DND-41 (cell line): Measurements from ENCODE around the gene ABCD1.
"Not testable (repeated sequence)": the region's sequence is repeated elsewhere in the genome, so short reads cannot be mapped to it uniquely, and the experiment has no call there.

Experiments
- ATAC-seq: fragments of 200-7000 bp; cut with Tn5 transposase; 3 replicates; pipeline ENCODE4 v1.9.1; 2021; ENCODE audit warnings: low read depth; ENCODE audit not compliant: insufficient read depth
- DNase-seq: peaks from one replicate; pipeline ENCODE4 v3.0.0-alpha.2; 2020
- H2AFZ ChIP-seq: 2 replicates; pipeline ENCODE4 v1.6.0; 2012; ENCODE audit warnings: low read depth, low read length
- H3K27ac ChIP-seq: 2 replicates; pipeline ENCODE4 v1.5.1; 2012; ENCODE audit warnings: low read length, inconsistent platforms
- H3K27me3 ChIP-seq: fragments of 200-600 bp; sonication (generic); 2 replicates; pipeline ENCODE4 v1.6.0; 2012; ENCODE audit warnings: low read length, mild to moderate bottlenecking, inconsistent platforms; ENCODE audit not compliant: insufficient read depth, poor library complexity
- H3K36me3 ChIP-seq: 2 replicates; pipeline ENCODE4 v1.5.1; 2012; ENCODE audit warnings: low read length, inconsistent platforms; ENCODE audit not compliant: insufficient read depth
- H3K4me1 ChIP-seq: 2 replicates; pipeline ENCODE4 v1.5.1; 2012; ENCODE audit warnings: mild to moderate bottlenecking, low read length; ENCODE audit not compliant: insufficient read depth
- H3K4me2 ChIP-seq: 2 replicates; pipeline ENCODE4 v1.6.0; 2012; ENCODE audit warnings: mild to moderate bottlenecking, moderate library complexity, low read length, inconsistent platforms; ENCODE audit not compliant: insufficient read depth
- H3K4me3 ChIP-seq, 2 experiments: fragments of 200-600 bp in 1 of 2; shearing (Covaris generic) in 1 of 2; 2 replicates each; pipeline ENCODE4 v1.5.1; 2012 to 2016; ENCODE audit warnings: inconsistent platforms in 2 of 2, low read length in 2 of 2, mild to moderate bottlenecking in 2 of 2, low read depth in 1 of 2, moderate library complexity in 1 of 2
- H3K79me2 ChIP-seq: 2 replicates; pipeline ENCODE4 v1.6.0; 2012; ENCODE audit warnings: low read length, inconsistent platforms; ENCODE audit not compliant: insufficient read depth
- H3K9ac ChIP-seq: 2 replicates; pipeline ENCODE4 v1.6.0; 2012; ENCODE audit warnings: low read depth, mild to moderate bottlenecking, inconsistent platforms, low read length, moderate library complexity
- H3K9me3 ChIP-seq: 2 replicates; pipeline ENCODE4 v1.5.1; 2012; ENCODE audit warnings: low read length, moderate library complexity, mild to moderate bottlenecking, inconsistent platforms; ENCODE audit not compliant: insufficient read depth, severe bottlenecking
- H4K20me1 ChIP-seq: 2 replicates; pipeline ENCODE4 v1.6.0; 2012; ENCODE audit warnings: low read length; ENCODE audit not compliant: insufficient read depth
- EZH2 ChIP-seq: IDR thresholded peaks from 3 replicates; pipeline ENCODE4 v1.6.1; 2012; ENCODE audit warnings: borderline replicate concordance, low read depth, mild to moderate bottlenecking, moderate library complexity, low read length, inconsistent platforms; ENCODE audit not compliant: severe bottlenecking
- TF ChIP-seq, protein P1 (sequence below): IDR thresholded peaks from 2 replicates; pipeline ENCODE4 v1.5.1; 2012; ENCODE audit warnings: borderline replicate concordance, low read length, moderate library complexity, mild to moderate bottlenecking; ENCODE audit not compliant: poor library complexity, severe bottlenecking; ENCODE audit errors: extremely low read depth

Gene ABCD1

DNA sequence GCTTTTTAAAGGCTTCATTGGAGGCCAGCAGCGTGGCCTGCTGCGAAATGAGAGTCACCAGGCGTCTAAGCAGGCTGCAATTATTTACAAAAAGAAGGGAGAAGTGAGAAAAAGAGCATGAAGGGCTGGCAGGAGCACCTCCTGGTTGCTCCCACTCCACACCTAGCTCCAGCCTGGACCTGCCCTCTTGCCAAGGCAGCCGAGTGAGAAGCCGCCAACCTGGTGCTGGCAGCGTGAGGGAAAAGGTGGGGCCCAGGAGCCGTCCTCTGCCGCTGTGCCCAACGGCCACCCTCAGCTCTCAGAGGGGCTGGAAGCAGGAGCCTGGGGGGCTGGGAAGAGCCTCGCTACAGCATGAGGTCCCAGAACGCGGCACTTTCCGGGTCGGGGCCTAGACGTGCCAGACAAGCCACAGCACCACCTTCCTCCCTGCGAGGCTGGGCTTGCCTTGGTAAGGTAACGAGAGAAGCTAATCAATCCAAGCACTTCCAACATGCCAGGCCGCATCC, 20.6 kb upstream of the ABCD1 start:
- Histone ChIP-seq H3K4me2 (no peak overlapping the region), H3K36me3 (peaks cover 40% of the 10 kb centered on the region), H2AFZ (no peak overlapping the region), H3K9me3 (no peaks in the 10 kb centered on the region), H3K9ac (no peak overlapping the region), H3K27ac (no peak overlapping the region), H3K4me1 (no peaks in the 10 kb centered on the region), H3K79me2 (no peaks in the 10 kb centered on the region), H4K20me1 (no peaks in the 10 kb centered on the region; the same call in 1 of the 2 replicates), H3K4me3 (no peak overlapping the region), H3K27me3 (no peaks in the 10 kb centered on the region)
- ATAC-seq: no peak
- DNase-seq: no peak
- no peak for TF ChIP-seq EZH2
- TF ChIP-seq, protein P1, sequence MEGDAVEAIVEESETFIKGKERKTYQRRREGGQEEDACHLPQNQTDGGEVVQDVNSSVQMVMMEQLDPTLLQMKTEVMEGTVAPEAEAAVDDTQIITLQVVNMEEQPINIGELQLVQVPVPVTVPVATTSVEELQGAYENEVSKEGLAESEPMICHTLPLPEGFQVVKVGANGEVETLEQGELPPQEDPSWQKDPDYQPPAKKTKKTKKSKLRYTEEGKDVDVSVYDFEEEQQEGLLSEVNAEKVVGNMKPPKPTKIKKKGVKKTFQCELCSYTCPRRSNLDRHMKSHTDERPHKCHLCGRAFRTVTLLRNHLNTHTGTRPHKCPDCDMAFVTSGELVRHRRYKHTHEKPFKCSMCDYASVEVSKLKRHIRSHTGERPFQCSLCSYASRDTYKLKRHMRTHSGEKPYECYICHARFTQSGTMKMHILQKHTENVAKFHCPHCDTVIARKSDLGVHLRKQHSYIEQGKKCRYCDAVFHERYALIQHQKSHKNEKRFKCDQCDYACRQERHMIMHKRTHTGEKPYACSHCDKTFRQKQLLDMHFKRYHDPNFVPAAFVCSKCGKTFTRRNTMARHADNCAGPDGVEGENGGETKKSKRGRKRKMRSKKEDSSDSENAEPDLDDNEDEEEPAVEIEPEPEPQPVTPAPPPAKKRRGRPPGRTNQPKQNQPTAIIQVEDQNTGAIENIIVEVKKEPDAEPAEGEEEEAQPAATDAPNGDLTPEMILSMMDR: no peak

DNA sequence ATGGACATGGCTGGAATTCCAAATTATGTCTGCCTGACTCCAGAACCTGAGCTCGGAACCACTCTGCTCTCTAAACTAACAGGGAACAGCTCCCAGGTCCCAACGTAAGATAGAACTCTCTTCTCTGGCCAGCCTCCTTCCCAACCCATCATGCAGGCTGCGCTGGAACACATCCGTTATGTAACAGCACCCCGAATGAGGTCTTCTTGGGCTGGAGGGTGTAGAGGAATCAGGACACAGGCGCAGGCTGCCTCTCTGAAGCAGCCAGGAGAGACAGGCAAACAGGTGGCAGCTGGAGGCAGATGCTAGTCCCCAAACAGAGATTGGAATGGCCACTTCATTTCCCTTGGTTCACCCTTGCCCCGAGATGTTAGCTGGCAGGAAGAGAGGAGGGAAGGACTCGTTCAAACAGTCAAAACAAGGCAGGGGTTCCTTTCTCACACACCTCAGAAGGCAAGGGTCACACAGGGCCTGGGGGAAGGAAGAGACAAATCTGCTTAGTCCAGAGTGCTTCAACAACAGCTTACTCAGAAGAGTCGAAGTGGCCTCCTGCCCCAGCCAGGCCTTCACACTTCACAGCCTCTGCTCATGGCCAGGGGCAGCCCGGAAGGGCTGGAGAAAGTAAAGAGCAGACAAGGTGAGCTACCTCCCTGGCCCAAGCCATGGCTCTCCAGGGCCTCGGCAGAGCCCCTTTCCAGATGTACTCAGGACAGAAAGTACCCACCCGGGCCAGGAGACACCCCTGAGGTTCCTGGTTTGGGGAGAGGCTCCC, 19.8 kb upstream of the ABCD1 start:
- H3K79me2 ChIP-seq, H3K9ac ChIP-seq, H3K4me2 ChIP-seq, H2AFZ ChIP-seq, H3K27ac ChIP-seq, ATAC-seq, H3K4me3 ChIP-seq, H4K20me1 ChIP-seq, H3K27me3 ChIP-seq, DNase-seq, H3K4me1 ChIP-seq, H3K9me3 ChIP-seq: not testable (repeated sequence)
- peaks cover 46% of the 10 kb centered on the region for H3K36me3 ChIP-seq

DNA sequence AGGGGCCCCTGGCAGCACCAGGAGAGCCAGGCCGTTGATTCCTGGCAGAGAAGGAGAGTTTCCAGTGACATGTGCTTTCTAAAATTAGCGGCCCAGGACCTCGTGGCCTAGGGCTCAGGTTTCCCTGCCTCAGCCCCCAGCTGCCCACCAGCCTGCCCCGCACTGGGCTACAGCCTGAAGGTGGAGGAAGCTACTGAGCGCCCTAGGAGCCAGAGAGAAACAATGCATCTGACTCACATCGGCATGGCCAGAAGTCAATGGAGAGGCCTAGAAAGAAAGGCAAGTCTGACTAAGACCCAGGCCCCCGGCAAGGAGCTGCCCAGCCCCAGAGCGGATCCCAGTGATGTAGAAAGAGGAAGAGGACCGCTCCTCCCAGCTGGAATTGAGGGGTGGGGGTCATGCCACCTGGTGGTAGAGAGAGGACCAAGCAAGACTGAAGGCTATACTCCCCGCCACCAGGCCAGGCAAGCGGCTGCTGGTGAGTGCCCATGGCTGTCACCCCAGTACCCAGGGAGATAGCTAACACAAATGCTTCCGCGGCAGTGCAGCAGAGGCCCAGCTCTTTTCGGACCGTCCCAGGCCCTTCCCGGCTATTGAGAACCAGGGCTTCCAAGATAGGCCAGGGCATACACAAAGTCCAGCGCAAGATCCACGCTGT, 19.1 kb upstream of the ABCD1 start:
- peaks cover 48% of the 10 kb centered on the region for H3K36me3 ChIP-seq
- H3K27me3 ChIP-seq, H3K27ac ChIP-seq, H3K4me2 ChIP-seq, ATAC-seq, H3K9me3 ChIP-seq, DNase-seq, H4K20me1 ChIP-seq, H3K79me2 ChIP-seq, H3K4me1 ChIP-seq, H3K9ac ChIP-seq, H3K4me3 ChIP-seq, H2AFZ ChIP-seq: not testable (repeated sequence)

DNA sequence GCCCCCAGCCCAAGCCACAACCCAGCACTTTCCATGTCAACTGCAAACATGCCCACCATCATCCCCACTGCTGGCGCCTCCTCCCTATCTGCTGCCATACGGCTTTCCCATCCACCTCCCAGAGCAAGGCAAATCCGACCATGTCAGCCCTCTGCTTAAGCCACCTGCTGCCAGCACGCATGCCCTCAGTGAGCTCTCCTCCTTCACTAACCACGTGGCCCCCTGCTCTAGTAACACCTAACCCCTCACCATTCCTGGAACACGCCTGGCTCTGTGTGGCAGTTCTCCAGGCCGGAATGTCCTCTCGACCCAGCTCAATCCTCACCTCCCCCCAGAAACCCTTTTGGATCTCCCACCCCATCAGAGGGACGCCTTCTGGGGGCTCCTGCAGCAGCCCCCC, 17.9 kb upstream of the ABCD1 start:
- H3K9me3 ChIP-seq: no peaks in the 10 kb centered on the region
- H3K79me2 ChIP-seq: no peaks in the 10 kb centered on the region
- no peak overlapping the region for H3K4me3 ChIP-seq
- H3K9ac ChIP-seq: no peak overlapping the region
- no peaks in the 10 kb centered on the region for H3K4me1 ChIP-seq
- ATAC-seq: no peak
- no peak overlapping the region for H3K27ac ChIP-seq
- no peak overlapping the region for H3K4me2 ChIP-seq
- no peak overlapping the region for H2AFZ ChIP-seq
- H3K27me3 ChIP-seq: no peaks in the 10 kb centered on the region
- H3K36me3 ChIP-seq: peaks cover 47% of the 10 kb centered on the region
- TF ChIP-seq EZH2: no peak
- TF ChIP-seq, protein P1: no peak
- no peaks in the 10 kb centered on the region; the same call in 1 of the 2 replicates for H4K20me1 ChIP-seq
- no peak for DNase-seq
